ENCODE results near the gene FBXL5. TPM values are rescaled to one million over a fixed set of nuclear protein-coding genes. Genes with fewer than 3 reads are reported as not detected.
A peak's percentile ranks its signal among the peaks of the same experiment; 100 is the strongest.

FBXL5 gene
- total and polyA plus RNA-seq, 8 donors, result 17.6 to 39.2 (median 31.9) TPM

DNA sequence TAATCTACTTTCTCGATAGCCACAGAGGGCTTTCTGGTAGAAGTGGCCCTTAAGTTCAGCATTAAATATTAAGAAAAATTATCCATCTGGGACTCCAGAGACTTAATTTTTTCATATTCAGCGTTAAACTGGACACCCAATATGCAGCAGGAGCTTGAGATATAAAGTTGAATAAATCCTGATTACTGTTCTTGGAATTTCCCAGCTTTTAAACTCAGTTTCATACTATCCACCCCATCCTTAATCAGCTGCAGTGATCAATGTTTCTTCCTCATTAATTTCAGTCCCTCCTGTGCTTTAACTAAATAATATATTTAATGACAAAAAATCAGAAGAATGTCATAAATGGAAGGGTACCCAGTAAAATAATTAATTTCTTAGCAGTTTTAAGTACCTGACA is 3.6 kb upstream of the FBXL5 start:
- FAIRE-seq (no peak), ATAC-seq (no peak), DNase-seq (no peak)
- Histone ChIP-seq H3K36me3 (no peaks in the 10 kb centered on the region), H3K27ac (no peak overlapping the region), H3K4me1 (peaks cover 0 to 10% (median under 1%) of the 10 kb centered on the region in 3 donors), H3K9me3 (no peaks in the 10 kb centered on the region), H3K4me3 (no peak overlapping the region), H3K27me3 (no peaks in the 10 kb centered on the region)
- intact Hi-C loops (cut with DNase I), result no loop called here
- WGBS, 2 donors, result 91 to 96% methylated on average over 2 of the region's 2 CpGs
- TF ChIP-seq, protein P1, sequence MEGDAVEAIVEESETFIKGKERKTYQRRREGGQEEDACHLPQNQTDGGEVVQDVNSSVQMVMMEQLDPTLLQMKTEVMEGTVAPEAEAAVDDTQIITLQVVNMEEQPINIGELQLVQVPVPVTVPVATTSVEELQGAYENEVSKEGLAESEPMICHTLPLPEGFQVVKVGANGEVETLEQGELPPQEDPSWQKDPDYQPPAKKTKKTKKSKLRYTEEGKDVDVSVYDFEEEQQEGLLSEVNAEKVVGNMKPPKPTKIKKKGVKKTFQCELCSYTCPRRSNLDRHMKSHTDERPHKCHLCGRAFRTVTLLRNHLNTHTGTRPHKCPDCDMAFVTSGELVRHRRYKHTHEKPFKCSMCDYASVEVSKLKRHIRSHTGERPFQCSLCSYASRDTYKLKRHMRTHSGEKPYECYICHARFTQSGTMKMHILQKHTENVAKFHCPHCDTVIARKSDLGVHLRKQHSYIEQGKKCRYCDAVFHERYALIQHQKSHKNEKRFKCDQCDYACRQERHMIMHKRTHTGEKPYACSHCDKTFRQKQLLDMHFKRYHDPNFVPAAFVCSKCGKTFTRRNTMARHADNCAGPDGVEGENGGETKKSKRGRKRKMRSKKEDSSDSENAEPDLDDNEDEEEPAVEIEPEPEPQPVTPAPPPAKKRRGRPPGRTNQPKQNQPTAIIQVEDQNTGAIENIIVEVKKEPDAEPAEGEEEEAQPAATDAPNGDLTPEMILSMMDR (IDR thresholded peaks at IDR 0.05), result no peak

DNA sequence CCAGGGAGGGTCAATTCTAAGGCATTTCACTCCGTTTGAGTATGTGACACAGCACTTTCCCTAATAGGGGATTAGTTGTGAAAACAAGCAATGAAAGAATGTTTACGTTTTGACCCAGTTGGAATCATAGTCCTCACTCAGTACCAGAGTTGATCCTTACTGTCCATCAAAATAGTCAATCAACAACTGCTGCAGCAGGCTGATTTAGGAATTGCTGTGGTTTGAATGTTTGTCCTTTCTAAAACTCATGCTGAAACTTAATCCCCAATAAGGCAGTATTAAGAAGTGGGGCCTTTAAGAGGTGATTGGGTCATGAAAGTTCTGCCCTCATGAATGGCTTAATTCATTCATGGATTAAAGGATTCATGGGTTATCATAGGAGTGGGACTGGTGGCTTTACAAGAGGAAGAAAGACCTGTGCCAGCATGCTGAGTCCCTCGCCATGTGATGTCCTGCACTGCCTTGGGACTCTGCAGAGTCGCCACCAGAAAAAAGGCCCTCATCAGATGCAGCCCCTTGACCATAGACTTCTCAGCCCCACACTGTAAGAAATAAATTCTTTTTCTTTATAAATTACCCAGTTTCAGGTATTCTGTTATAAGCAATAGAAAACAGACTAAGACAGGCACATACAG is 3.1 kb upstream of the FBXL5 start:
- intact Hi-C loops (cut with DNase I), result no loop called here
- no peak for FAIRE-seq
- DNase-seq, result no peak
- no peak overlapping the region for H3K4me3 ChIP-seq
- H3K36me3 ChIP-seq, result no peaks in the 10 kb centered on the region
- no peaks in the 10 kb centered on the region for H3K27me3 ChIP-seq
- no peaks in the 10 kb centered on the region for H3K9me3 ChIP-seq
- TF ChIP-seq, protein P1 (IDR thresholded peaks at IDR 0.05), result no peak
- H3K4me1 ChIP-seq, result peaks cover under 1 to 14% (median 5%) of the 10 kb centered on the region in 3 donors
- ATAC-seq, result no peak
- WGBS, 2 donors, result 89 to 92% methylated on average over 4 of the region's 4 CpGs
- no peak overlapping the region for H3K27ac ChIP-seq

DNA sequence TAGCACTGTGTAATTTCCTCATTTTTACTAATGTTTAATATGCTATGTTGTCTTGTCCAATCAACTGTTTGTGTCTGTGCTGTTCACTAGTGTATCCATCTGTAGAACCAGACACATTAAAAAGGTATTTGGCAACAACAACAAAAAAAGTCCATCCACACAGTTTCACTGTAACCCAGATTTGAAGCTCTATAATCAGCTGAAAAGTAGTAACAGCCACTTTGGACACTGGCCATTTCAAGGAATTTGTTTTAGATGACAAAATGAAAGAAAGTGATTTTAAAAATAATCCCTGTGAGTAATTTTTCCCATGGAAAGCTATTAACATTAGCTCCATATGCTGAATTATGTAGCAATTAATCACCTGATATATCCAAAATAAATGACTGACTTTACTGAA is 2.2 kb upstream of the FBXL5 start:
- Histone ChIP-seq H3K4me3 (no peak overlapping the region), H3K9me3 (no peaks in the 10 kb centered on the region), H3K4me1 (peaks cover 9 to 23% (median 14%) of the 10 kb centered on the region in 3 donors), H3K36me3 (no peaks in the 10 kb centered on the region), H3K27me3 (no peaks in the 10 kb centered on the region), H3K27ac (no peak overlapping the region)
- no peak for FAIRE-seq
- no peak for DNase-seq
- intact Hi-C loops (cut with DNase I), result no loop called here
- ATAC-seq, result no peak
- TF ChIP-seq, protein P1 (IDR thresholded peaks at IDR 0.05), result no peak

DNA sequence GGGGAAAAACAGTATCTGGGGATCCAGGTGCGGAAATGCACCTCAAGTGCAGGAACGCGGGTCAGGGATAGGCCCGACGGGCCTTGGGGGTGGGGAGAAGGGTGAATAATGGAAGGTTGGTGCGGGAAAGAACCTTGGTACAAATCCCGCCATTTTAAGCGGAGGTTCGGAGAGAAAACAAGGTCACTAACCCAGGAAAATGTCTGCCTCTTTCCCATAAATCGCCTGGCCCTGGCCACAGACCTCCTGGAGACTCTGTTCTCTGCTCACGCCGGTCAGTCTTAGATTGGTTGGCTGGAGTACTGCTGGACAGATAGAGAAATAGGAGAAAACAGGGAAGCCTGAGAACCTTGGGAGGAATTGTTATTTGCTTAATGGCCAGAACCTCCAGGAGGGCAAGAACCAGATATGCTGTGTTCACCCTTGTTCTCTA is 897 bp upstream of the FBXL5 start:
- intact Hi-C loops (cut with DNase I), result no loop called here
- no peak for FAIRE-seq

More for the DNA sequence above, 897 bp upstream of the FBXL5 start:
- peaks cover 14 to 35% (median 27%) of the 10 kb centered on the region in 3 donors for H3K4me1 ChIP-seq
- DNase-seq (peak in 2 of 6 donors; percentile 21 to 22), ATAC-seq (peak; percentile 1 to 19 (median 3))
- no peaks in the 10 kb centered on the region for H3K9me3 ChIP-seq
- TF ChIP-seq, protein P1 (IDR thresholded peaks at IDR 0.05), result no peak
- no peaks in the 10 kb centered on the region for H3K27me3 ChIP-seq
- no peaks in the 10 kb centered on the region for H3K36me3 ChIP-seq
- 67 to 68% methylated on average over 12 of the region's 12 CpGs for WGBS, 2 donors
- H3K27ac ChIP-seq, result peak overlapping the region; percentile 98 to 99 (median 98)
- peak overlapping the region; percentile 56 to 78 (median 67) for H3K4me3 ChIP-seq

Data from pancreas (tissue), 10 donors.